ENCODE measurements around the gene ADAMTS18.

GRCh38 chr16:77332792-77333191 is 102.0 kb downstream of the ADAMTS18 start:
- TF ChIP-seq CTCF (IDR thresholded peaks at IDR 0.05): no peak
- TF ChIP-seq POLR2A (IDR thresholded peaks at IDR 0.05): no peak

Data from stomach (tissue), 4 donors.